DND-41 (cell line): ENCODE measurements around the gene TOMM40.
"Not testable (repeated sequence)": the region's sequence is repeated elsewhere in the genome, so short reads cannot be mapped to it uniquely, and the experiment has no call there.

ENCODE experiments used
- ATAC-seq: fragments of 200-7000 bp; cut with Tn5 transposase; 3 replicates; pipeline ENCODE4 v1.9.1; 2021; ENCODE audit warnings: low read depth; ENCODE audit not compliant: insufficient read depth
- DNase-seq: peaks from one replicate; pipeline ENCODE4 v3.0.0-alpha.2; 2020
- H2AFZ ChIP-seq: 2 replicates; pipeline ENCODE4 v1.6.0; 2012; ENCODE audit warnings: low read depth, low read length
- H3K27ac ChIP-seq: 2 replicates; pipeline ENCODE4 v1.5.1; 2012; ENCODE audit warnings: low read length, inconsistent platforms
- H3K27me3 ChIP-seq: fragments of 200-600 bp; sonication (generic); 2 replicates; pipeline ENCODE4 v1.6.0; 2012; ENCODE audit warnings: low read length, mild to moderate bottlenecking, inconsistent platforms; ENCODE audit not compliant: insufficient read depth, poor library complexity
- H3K36me3 ChIP-seq: 2 replicates; pipeline ENCODE4 v1.5.1; 2012; ENCODE audit warnings: low read length, inconsistent platforms; ENCODE audit not compliant: insufficient read depth
- H3K4me1 ChIP-seq: 2 replicates; pipeline ENCODE4 v1.5.1; 2012; ENCODE audit warnings: mild to moderate bottlenecking, low read length; ENCODE audit not compliant: insufficient read depth
- H3K4me2 ChIP-seq: 2 replicates; pipeline ENCODE4 v1.6.0; 2012; ENCODE audit warnings: mild to moderate bottlenecking, moderate library complexity, low read length, inconsistent platforms; ENCODE audit not compliant: insufficient read depth
- H3K4me3 ChIP-seq, 2 experiments: fragments of 200-600 bp in 1 of 2; shearing (Covaris generic) in 1 of 2; 2 replicates each; pipeline ENCODE4 v1.5.1; 2012 to 2016; ENCODE audit warnings: inconsistent platforms in 2 of 2, low read length in 2 of 2, mild to moderate bottlenecking in 2 of 2, low read depth in 1 of 2, moderate library complexity in 1 of 2
- H3K79me2 ChIP-seq: 2 replicates; pipeline ENCODE4 v1.6.0; 2012; ENCODE audit warnings: low read length, inconsistent platforms; ENCODE audit not compliant: insufficient read depth
- H3K9ac ChIP-seq: 2 replicates; pipeline ENCODE4 v1.6.0; 2012; ENCODE audit warnings: low read depth, mild to moderate bottlenecking, inconsistent platforms, low read length, moderate library complexity
- H3K9me3 ChIP-seq: 2 replicates; pipeline ENCODE4 v1.5.1; 2012; ENCODE audit warnings: low read length, moderate library complexity, mild to moderate bottlenecking, inconsistent platforms; ENCODE audit not compliant: insufficient read depth, severe bottlenecking
- H4K20me1 ChIP-seq: 2 replicates; pipeline ENCODE4 v1.6.0; 2012; ENCODE audit warnings: low read length; ENCODE audit not compliant: insufficient read depth
- EZH2 ChIP-seq: IDR thresholded peaks from 3 replicates; pipeline ENCODE4 v1.6.1; 2012; ENCODE audit warnings: borderline replicate concordance, low read depth, mild to moderate bottlenecking, moderate library complexity, low read length, inconsistent platforms; ENCODE audit not compliant: severe bottlenecking
- TF ChIP-seq, protein P1 (sequence below): IDR thresholded peaks from 2 replicates; pipeline ENCODE4 v1.5.1; 2012; ENCODE audit warnings: borderline replicate concordance, low read length, moderate library complexity, mild to moderate bottlenecking; ENCODE audit not compliant: poor library complexity, severe bottlenecking; ENCODE audit errors: extremely low read depth

Gene TOMM40

DNA sequence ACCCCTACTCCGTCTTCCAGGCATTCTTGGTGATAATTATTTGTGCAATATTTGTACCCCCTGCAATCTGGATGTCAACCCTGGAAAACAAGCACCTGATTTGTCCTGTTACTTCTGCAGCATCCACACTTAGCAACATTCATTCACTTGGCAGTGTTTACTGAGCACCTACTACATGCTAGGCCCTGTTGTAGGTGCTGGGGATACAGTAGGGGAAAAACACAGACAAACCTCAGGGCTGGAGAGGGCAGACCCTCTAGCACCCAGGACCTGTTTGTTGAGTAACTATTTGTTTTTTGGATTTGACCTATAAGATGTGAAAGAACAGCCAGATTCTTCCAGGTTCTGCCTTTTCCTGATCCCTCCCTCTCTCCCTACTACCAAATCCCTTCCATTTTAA, 35.4 kb upstream of the TOMM40 start:
- no peaks in the 10 kb centered on the region for H4K20me1 ChIP-seq
- no peak for TF ChIP-seq EZH2
- TF ChIP-seq, protein P1, sequence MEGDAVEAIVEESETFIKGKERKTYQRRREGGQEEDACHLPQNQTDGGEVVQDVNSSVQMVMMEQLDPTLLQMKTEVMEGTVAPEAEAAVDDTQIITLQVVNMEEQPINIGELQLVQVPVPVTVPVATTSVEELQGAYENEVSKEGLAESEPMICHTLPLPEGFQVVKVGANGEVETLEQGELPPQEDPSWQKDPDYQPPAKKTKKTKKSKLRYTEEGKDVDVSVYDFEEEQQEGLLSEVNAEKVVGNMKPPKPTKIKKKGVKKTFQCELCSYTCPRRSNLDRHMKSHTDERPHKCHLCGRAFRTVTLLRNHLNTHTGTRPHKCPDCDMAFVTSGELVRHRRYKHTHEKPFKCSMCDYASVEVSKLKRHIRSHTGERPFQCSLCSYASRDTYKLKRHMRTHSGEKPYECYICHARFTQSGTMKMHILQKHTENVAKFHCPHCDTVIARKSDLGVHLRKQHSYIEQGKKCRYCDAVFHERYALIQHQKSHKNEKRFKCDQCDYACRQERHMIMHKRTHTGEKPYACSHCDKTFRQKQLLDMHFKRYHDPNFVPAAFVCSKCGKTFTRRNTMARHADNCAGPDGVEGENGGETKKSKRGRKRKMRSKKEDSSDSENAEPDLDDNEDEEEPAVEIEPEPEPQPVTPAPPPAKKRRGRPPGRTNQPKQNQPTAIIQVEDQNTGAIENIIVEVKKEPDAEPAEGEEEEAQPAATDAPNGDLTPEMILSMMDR, result no peak
- H3K27me3 ChIP-seq, result no peaks in the 10 kb centered on the region
- DNase-seq, result no peak
- ATAC-seq, result no peak
- no peaks in the 10 kb centered on the region for H3K4me1 ChIP-seq
- no peak overlapping the region for H3K4me2 ChIP-seq
- H3K4me3 ChIP-seq, result no peak overlapping the region
- no peaks in the 10 kb centered on the region for H3K9me3 ChIP-seq
- H2AFZ ChIP-seq, result no peak overlapping the region
- H3K27ac ChIP-seq, result no peak overlapping the region
- H3K79me2 ChIP-seq, result no peaks in the 10 kb centered on the region
- no peaks in the 10 kb centered on the region for H3K36me3 ChIP-seq
- no peak overlapping the region for H3K9ac ChIP-seq

DNA sequence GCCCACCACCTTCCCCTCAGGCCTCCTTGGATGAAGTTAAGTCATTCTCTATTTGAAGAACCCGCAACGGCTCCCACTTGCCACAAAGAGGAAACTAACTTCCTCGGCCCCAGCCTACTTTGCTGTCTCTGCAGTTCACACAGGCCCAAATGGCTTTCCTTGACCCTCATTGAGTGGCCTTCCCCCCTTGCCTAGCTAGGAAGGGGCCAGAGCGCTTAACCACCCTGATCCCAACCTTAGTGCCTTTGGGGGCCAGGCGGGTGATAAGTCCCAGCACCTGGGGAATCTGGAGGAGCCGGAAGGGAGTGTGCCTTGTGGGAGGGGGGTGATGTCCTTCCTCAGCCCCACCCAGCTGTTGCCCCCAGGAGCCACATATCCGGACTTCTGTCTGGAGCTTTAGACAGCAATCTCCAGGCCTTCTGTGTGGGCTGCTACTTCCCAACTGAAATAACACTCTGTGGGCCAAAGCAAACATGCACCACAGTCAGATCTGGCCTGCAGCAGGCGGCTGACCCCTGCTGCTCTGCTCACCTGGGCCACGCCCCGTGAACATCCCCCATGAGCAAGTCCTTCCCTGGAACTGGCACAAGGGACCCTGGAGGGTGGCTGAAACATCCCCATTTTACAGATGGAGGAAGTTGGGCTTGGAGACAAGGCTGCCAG, 34.5 kb upstream of the TOMM40 start:
- Histone ChIP-seq H3K36me3 (no peaks in the 10 kb centered on the region), H4K20me1 (no peaks in the 10 kb centered on the region), H3K27ac (no peak overlapping the region), H3K79me2 (no peaks in the 10 kb centered on the region), H3K27me3 (no peaks in the 10 kb centered on the region), H3K4me3 (no peak overlapping the region), H3K4me1 (no peaks in the 10 kb centered on the region), H2AFZ (no peak overlapping the region), H3K4me2 (no peak overlapping the region), H3K9ac (no peak overlapping the region), H3K9me3 (no peaks in the 10 kb centered on the region)
- DNase-seq, result no peak
- no peak for ATAC-seq
- no peak for TF ChIP-seq EZH2
- TF ChIP-seq, protein P1, result no peak

DNA sequence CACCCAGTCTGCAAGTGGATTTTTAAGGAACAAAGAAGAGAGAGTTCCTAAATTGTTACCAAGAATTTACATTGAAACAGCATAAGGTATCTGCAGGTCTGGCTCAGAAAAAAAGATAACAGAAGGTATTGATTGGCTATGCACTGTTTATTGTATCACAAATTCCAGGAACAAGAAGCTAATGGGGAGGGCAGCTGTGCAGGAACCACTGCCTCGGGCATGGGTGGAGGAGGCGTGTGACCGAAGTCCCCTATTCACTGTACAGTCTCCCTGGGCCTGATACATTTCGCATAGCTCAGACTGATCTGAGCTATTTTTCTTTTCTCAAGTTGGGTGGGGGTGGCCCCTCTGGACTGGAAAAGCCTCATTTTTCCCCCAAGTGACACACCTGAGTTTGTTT, 33.2 kb upstream of the TOMM40 start:
- Histone ChIP-seq H3K9me3 (no peaks in the 10 kb centered on the region), H3K79me2 (no peaks in the 10 kb centered on the region), H3K27me3 (no peaks in the 10 kb centered on the region), H2AFZ (no peak overlapping the region), H3K4me2 (no peak overlapping the region), H3K36me3 (no peaks in the 10 kb centered on the region), H4K20me1 (no peaks in the 10 kb centered on the region), H3K4me1 (no peaks in the 10 kb centered on the region), H3K4me3 (no peak overlapping the region), H3K9ac (no peak overlapping the region), H3K27ac (no peak overlapping the region)
- ATAC-seq (no peak), DNase-seq (no peak)
- TF ChIP-seq, protein P1, result no peak
- TF ChIP-seq EZH2, result no peak

DNA sequence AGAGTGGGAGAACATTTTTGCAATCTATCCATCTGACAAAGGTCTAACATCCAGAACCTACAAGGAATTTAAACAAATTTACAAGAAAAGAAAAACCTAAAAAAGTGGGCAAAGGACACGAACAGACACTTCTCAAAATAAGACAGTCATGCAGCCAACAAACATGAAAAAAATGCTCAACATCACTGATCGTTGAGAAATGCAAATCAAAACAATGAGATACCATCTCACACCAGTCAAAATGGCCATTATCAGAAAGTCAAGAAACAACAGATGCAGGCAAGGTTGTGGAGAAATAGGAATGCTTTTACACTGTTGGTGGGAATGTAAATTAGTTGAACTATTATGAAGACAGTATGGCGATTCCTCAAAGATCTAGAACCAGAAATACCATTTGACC, 29.5 kb upstream of the TOMM40 start:
- not testable (repeated sequence) for H4K20me1 ChIP-seq, DNase-seq, H3K27me3 ChIP-seq, ATAC-seq, H3K9ac ChIP-seq, H3K4me1 ChIP-seq, H3K79me2 ChIP-seq, H2AFZ ChIP-seq, H3K4me3 ChIP-seq, H3K4me2 ChIP-seq, H3K36me3 ChIP-seq, H3K9me3 ChIP-seq, H3K27ac ChIP-seq
